Esophagus muscularis mucosa (tissue), 4 donors: ENCODE data around the gene OXNAD1. TPM values are rescaled to one million over a fixed set of nuclear protein-coding genes. Genes with fewer than 3 reads are reported as not detected.
A peak's percentile ranks its signal among the peaks of the same experiment; 100 is the strongest.

Experiments used
- DNase-seq: peaks from one replicate; pipeline ENCODE4 v3.0.0-alpha.2; 2017; ENCODE audit errors: extremely low spot score
- H3K27ac ChIP-seq, 4 donors: fragments of 200-600 bp; sonication (generic); replicated peaks in 1 of 4; 1 replicate in 3 of 4; 2 replicates in 1 of 4; pipeline ENCODE4 v1.5.1; 2016 to 2019; ENCODE audit warnings: mild to moderate bottlenecking in 1 of 4
- H3K27me3 ChIP-seq, 4 donors: fragments of 200-600 bp; sonication (generic); one replicate each; pipeline versions ENCODE4 v1.5.1 to v1.6.0; 2016 to 2019
- H3K36me3 ChIP-seq, 4 donors: fragments of 200-600 bp; sonication (generic); one replicate each; pipeline ENCODE4 v1.5.1; 2016 to 2019
- H3K4me1 ChIP-seq, 4 donors: fragments of 200-600 bp; sonication (generic); one replicate each; pipeline ENCODE4 v1.5.1; 2016 to 2019
- H3K4me3 ChIP-seq, 4 donors: fragments of 200-600 bp; sonication (generic); 1 replicate in 2 of 4; 2 replicates in 2 of 4; pipeline ENCODE4 v1.5.1; 2016 to 2019; ENCODE audit warnings: mild to moderate bottlenecking in 4 of 4, moderate library complexity in 1 of 4
- H3K9me3 ChIP-seq, 4 donors: fragments of 200-600 bp; sonication (generic); 1 replicate in 3 of 4; 2 replicates in 1 of 4; pipeline ENCODE4 v1.5.1; 2016 to 2019
- CTCF ChIP-seq, 3 experiments: fragments of 200-600 bp in 2 of 3; fragments of 450-650 bp in 1 of 3; sonication (generic) in 2 of 3; IDR thresholded peaks; one replicate each; pipeline ENCODE4 v1.5.1; 2017 to 2019; ENCODE audit warnings: antibody characterized with exemption in 3 of 3, mild to moderate bottlenecking in 2 of 3, moderate library complexity in 1 of 3
- EP300 ChIP-seq: sonication (generic); formaldehyde crosslinking; IDR thresholded peaks from one replicate; pipeline ENCODE4 v1.6.1; 2017; ENCODE audit warnings: antibody characterized with exemption
- POLR2A ChIP-seq: fragments of 450-650 bp; IDR thresholded peaks from one replicate; pipeline ENCODE4 v1.6.1; 2017; ENCODE audit warnings: antibody characterized with exemption, moderate library complexity, mild to moderate bottlenecking, low read depth
- POLR2AphosphoS5 ChIP-seq, 2 donors: sonication (generic); formaldehyde crosslinking; IDR thresholded peaks; one replicate each; pipeline ENCODE4 v1.6.1; 2017; ENCODE audit warnings: antibody characterized with exemption in 2 of 2
- WGBS: methylation state at CpG from one replicate; pipeline ENCODE4 v1.1.5; 2018; 5-methylcytosine and 5-hydroxymethylcytosine counted together
- intact Hi-C: fragments of 100-400 bp; cut with DNase I; formaldehyde crosslinking; loops from one replicate; pipeline ENCODE4 v1.15.1; 2023
- total RNA-seq, 4 donors: library from RNA; depleted of rRNA; stranded (reverse); fragments of >200 nt; gene quantifications; one replicate each; pipeline versions ENCODE4 v1.1.0 to v1.2.1, GENCODE V29; 2016

The OXNAD1 gene
- total RNA-seq, 4 donors from 2014 or later = 6.7 to 13.3 (median 10.2) TPM

GRCh38 chr3:16279010-16279801, 14.2 kb downstream of the OXNAD1 start:
- intact Hi-C loops = no loop called here
- TF ChIP-seq EP300 (no peak), POLR2A (no peak), CTCF (IDR thresholded peaks at IDR 0.05) (no peak), POLR2AphosphoS5 (IDR thresholded peaks at IDR 0.05) (peak in 1 of 2 donors; percentile 55)
- no peak for DNase-seq

DNA sequence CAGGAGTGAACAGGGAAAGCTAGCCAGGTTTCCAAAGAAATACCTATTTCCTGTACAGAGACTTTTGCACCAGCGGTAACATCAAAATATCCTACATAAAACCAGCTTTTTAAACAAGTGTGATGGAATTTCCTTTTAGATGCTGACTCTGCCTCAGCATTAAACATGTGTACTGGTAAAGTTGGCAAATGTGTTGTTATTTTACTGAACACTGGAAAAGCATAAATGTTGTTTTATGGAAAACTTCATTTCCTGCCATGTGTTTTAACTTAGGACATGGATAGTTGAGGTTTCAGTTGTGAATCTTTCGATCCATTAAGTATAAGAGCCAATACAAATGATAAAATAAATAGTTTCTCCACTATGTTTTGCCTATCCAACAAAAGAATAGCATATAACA, 15.7 kb downstream of the OXNAD1 start:
- Histone ChIP-seq H3K9me3 (no peaks in the 10 kb centered on the region), H3K27ac (no peak overlapping the region), H3K4me1 (peaks cover 8 to 29% (median 18%) of the 10 kb centered on the region in 4 donors), H3K27me3 (no peaks in the 10 kb centered on the region), H3K36me3 (peaks cover 0 to 24% (median 7%) of the 10 kb centered on the region in 4 donors), H3K4me3 (no peak overlapping the region)
- 88% methylated on average over 2 of the region's 2 CpGs for WGBS
- intact Hi-C loops = no loop called here
- DNase-seq = no peak
- no peak for TF ChIP-seq POLR2AphosphoS5 (IDR thresholded peaks at IDR 0.05)
- TF ChIP-seq CTCF (IDR thresholded peaks at IDR 0.05) = no peak
- TF ChIP-seq EP300 = no peak
- TF ChIP-seq POLR2A = no peak

More at GRCh38 chr3:16279010-16279801, 14.2 kb downstream of the OXNAD1 start:
- peak overlapping the region; percentile 46 to 75 (median 58) for H3K27ac ChIP-seq
- no peak overlapping the region for H3K4me3 ChIP-seq
- no peaks in the 10 kb centered on the region for H3K27me3 ChIP-seq
- H3K36me3 ChIP-seq = peaks cover 0 to 25% (median 10%) of the 10 kb centered on the region in 4 donors
- H3K9me3 ChIP-seq = no peaks in the 10 kb centered on the region
- WGBS = 48% methylated on average over 3 of the region's 3 CpGs
- peaks cover 6 to 29% (median 18%) of the 10 kb centered on the region in 4 donors for H3K4me1 ChIP-seq

DNA sequence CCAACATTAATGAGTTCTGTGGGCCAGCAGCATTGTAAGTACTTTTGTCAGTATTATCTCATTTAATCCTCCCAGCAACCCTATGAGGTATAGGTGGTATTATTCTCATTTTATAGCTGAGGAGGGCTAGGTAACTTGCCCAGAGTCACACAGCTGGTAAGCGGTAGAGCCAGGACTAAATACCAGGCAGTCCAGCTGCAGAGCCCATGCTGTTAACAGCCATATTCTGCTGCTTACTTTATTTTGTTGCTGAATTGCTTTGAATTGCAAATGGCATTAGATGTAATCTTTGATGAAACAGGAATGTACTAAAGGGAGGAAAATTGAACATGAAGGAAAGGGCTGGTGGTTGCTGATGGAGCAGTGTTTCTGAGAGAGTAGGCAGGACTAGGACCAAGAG, 19.6 kb downstream of the OXNAD1 start:
- H3K27me3 ChIP-seq = no peaks in the 10 kb centered on the region
- H3K4me1 ChIP-seq = peaks cover 9 to 42% (median 35%) of the 10 kb centered on the region in 4 donors
- peaks cover 0 to 41% (median 3%) of the 10 kb centered on the region in 4 donors for H3K36me3 ChIP-seq
- H3K4me3 ChIP-seq = no peak overlapping the region
- no peak for TF ChIP-seq EP300
- no peak for TF ChIP-seq POLR2A
- no peak for TF ChIP-seq CTCF (IDR thresholded peaks at IDR 0.05)
- no peak for TF ChIP-seq POLR2AphosphoS5 (IDR thresholded peaks at IDR 0.05)
- no peak for DNase-seq
- H3K27ac ChIP-seq = no peak overlapping the region
- intact Hi-C loops = no loop called here
- WGBS = 100% methylated on average over 1 of the region's 1 CpG
- no peaks in the 10 kb centered on the region for H3K9me3 ChIP-seq

DNA sequence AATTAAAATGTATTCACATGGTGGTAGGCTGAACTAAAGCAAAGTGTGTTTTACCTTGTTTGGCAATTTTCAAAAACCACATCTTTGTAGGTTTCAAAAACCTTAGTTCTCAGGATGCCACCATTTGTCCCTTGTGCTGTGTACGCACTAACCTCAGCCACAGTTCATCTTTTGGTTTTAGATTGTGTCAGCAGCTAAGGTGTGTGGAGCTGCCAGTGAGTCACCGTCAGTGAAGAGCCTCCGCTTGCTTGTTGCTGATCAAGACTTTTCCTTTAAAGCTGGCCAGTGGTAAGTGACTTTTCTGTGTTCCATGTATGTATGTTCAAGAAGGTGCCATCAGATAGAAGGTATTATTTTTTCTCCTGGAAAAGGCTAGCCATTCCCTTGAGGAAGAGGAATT, 21.1 kb downstream of the OXNAD1 start:
- intact Hi-C loops = no loop called here
- H3K4me1 ChIP-seq = peaks cover 22 to 55% (median 43%) of the 10 kb centered on the region in 4 donors
- H3K27ac ChIP-seq = peak overlapping the region in 3 of 4 donors; percentile 33 to 49 (median 40)
- DNase-seq = no peak
- TF ChIP-seq POLR2A (no peak), EP300 (no peak), POLR2AphosphoS5 (IDR thresholded peaks at IDR 0.05) (no peak), CTCF (IDR thresholded peaks at IDR 0.05) (no peak)
- no peaks in the 10 kb centered on the region for H3K27me3 ChIP-seq
- H3K36me3 ChIP-seq = peaks cover 0 to 41% (median 3%) of the 10 kb centered on the region in 4 donors
- WGBS = 94% methylated on average over 3 of the region's 3 CpGs
- no peaks in the 10 kb centered on the region for H3K9me3 ChIP-seq
- H3K4me3 ChIP-seq = no peak overlapping the region
